NB4 (cell line): ENCODE results near the gene NT5M.

ENCODE experiments used
- DNase-seq: peaks from one replicate; pipeline ENCODE4 v3.0.0; 2010; ENCODE audit warnings: low read depth
- H3K4me3 ChIP-seq: one replicate; pipeline ENCODE4 v1.5.1; 2011; ENCODE audit warnings: mild to moderate bottlenecking, low read depth, low read length, moderate library complexity
- CTCF ChIP-seq: IDR thresholded peaks from one replicate; pipeline ENCODE4 v1.5.1; 2012; ENCODE audit warnings: low read depth, low read length
- MAX ChIP-seq: IDR thresholded peaks from 2 replicates; pipeline ENCODE4 v1.6.1; 2011; ENCODE audit warnings: low read depth, low read length
- MYC ChIP-seq: IDR thresholded peaks from 2 replicates; pipeline ENCODE4 v1.6.1; 2011; ENCODE audit warnings: low read depth, low read length
- POLR2A ChIP-seq: IDR thresholded peaks from 2 replicates; pipeline ENCODE4 v1.6.1; 2011; ENCODE audit warnings: mild to moderate bottlenecking; ENCODE audit not compliant: insufficient read length; ENCODE audit errors: extremely low read depth

NT5M gene

GRCh38 chr17:17361867-17362539 lies 58.8 kb downstream of the NT5M start:
- TF ChIP-seq MYC = no peak
- no peak for TF ChIP-seq CTCF
- TF ChIP-seq MAX = no peak
- no peak for TF ChIP-seq POLR2A
- no peak overlapping the region for H3K4me3 ChIP-seq
- no peak for DNase-seq

DNA sequence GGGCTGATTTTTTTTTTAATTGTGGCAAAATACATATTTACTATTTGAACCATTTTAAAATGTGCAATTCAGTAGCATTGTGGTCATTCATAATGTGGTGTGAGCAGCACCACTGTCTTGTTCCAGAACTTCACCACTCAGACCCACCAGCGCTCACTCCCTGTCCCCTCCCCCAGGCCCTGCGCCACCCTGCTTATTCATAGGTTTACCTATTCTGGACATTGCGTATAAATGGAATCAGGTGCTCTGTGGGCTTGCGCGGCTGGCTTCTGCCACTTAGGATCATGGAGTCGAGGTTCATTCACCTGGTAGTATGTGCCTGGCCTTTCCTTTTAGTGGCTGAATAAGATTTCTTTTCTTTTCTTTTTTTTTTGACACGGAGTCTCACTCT lies 59.4 kb downstream of the NT5M start:
- DNase-seq = no peak
- no peak overlapping the region for H3K4me3 ChIP-seq
- TF ChIP-seq POLR2A = no peak
- no peak for TF ChIP-seq CTCF
- no peak for TF ChIP-seq MYC
- no peak for TF ChIP-seq MAX

DNA sequence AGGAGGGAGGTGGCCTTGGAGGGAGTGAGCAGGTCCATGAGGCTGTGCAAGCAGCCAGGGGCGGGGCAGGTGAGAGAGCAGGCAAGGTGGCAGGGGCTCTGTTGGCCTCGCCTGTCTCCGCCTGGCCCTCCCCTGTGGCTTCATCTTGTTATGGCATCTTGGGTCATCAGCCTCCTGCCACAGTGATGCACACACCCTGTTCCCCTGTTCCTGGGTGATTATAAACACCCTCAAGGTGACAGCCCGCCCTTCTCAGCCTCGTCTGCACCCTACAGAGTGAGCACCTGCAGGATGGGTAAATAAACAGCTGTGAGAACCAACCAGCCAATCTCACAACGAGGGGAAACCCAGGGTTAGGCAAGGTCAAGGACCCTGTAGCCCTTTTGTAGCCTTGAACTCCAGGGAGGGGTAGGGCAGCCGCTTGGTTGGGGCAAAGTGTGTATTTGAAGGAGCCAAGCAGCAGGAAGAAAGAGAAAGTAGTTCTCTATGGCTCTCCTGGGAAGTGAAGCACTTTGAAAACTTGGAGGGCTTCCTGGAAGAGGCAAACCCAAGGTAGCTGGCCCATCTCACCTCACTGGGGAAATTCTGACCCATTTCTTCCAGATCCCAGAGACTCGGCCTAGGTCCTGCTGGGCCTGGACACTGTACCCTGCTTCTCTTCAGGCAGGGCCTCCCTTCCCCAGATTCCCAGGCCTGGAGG lies 60.6 kb downstream of the NT5M start:
- TF ChIP-seq CTCF (no peak), MYC (no peak), MAX (no peak), POLR2A (no peak)
- DNase-seq = no peak
- H3K4me3 ChIP-seq = no peak overlapping the region

GRCh38 chr17:17364338-17364667 lies 61.1 kb downstream of the NT5M start:
- TF ChIP-seq MYC = no peak
- no peak for TF ChIP-seq CTCF
- TF ChIP-seq POLR2A = no peak
- TF ChIP-seq MAX = no peak
- H3K4me3 ChIP-seq = no peak overlapping the region
- no peak for DNase-seq

- H3K4me3 ChIP-seq = no peak overlapping the region
- TF ChIP-seq MAX (no peak), MYC (no peak), CTCF (no peak), POLR2A (no peak)
- peak; percentile 65 for DNase-seq
These were observed 62.4 kb downstream of the NT5M start for GRCh38 chr17:17365476-17366110.
